Nephron (organoid): Measurements from ENCODE around the gene PAPPA.

Experiments
- H3K27ac Mint-ChIP-seq, 3 experiments: 2 replicates each; pipeline ENCODE4 v1.8.0; 2020; ENCODE audit warnings: mixed read lengths in 3 of 3, mild to moderate bottlenecking in 2 of 3, moderate library complexity in 1 of 3
- H3K27me3 Mint-ChIP-seq: 2 replicates; pipeline ENCODE4 v1.8.0; 2021; ENCODE audit warnings: low read depth, mild to moderate bottlenecking, moderate library complexity, mixed read lengths
- H3K36me3 Mint-ChIP-seq: 2 replicates; pipeline ENCODE4 v1.8.0; 2020; ENCODE audit warnings: low read depth, mixed read lengths
- H3K4me1 Mint-ChIP-seq: 2 replicates; pipeline ENCODE4 v1.8.0; 2020; ENCODE audit warnings: mixed read lengths
- H3K4me3 Mint-ChIP-seq, 3 experiments: 2 replicates each; pipeline ENCODE4 v1.8.0; 2020; ENCODE audit warnings: mild to moderate bottlenecking in 3 of 3, mixed read lengths in 3 of 3, moderate library complexity in 2 of 3
- H3K9me3 Mint-ChIP-seq: 2 replicates; pipeline ENCODE4 v1.8.0; 2020; ENCODE audit warnings: mixed read lengths
- CTCF ChIP-seq, 3 experiments: fragments of 200-600 bp; sonication (generic); IDR thresholded peaks; one replicate each; pipeline ENCODE4 v1.5.0; 2021; ENCODE audit warnings: antibody characterized with exemption in 3 of 3; ENCODE audit not compliant: unreplicated experiment in 3 of 3

PAPPA gene

DNA sequence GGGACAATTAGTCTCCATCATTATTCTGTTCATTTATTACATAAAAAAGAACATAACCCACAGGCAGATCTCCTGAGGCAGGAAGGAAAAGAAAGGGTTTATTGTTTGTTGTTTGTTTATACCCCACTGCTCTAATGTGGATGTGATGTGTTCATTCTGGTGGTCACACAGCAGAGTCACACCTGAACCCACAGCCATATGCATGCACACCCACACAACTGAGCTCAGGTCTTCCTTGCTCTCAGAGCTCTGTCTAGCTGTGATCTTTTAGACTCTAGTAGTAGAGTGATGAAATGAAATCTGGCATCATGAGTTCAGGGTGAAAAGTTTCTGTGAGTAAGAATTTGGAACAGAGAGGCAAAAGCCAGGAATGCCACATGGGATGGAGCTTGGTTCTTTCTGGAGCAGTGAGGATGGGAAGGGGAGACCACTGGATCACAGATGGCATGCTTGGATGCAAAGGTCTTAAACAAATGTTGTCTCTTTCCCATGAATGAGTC lies 227.0 kb downstream of the PAPPA start:
- no peaks in the 10 kb centered on the region for H3K4me1 Mint-ChIP-seq
- H3K9me3 Mint-ChIP-seq: no peaks in the 10 kb centered on the region
- TF ChIP-seq CTCF (IDR thresholded peaks at IDR 0.05; ENCODE audit: unreplicated experiment in 3 of 3): no peak
- no peak overlapping the region for H3K4me3 Mint-ChIP-seq
- H3K27ac Mint-ChIP-seq: no peak overlapping the region
- peaks cover 17% of the 10 kb centered on the region for H3K27me3 Mint-ChIP-seq
- H3K36me3 Mint-ChIP-seq: peaks cover 8% of the 10 kb centered on the region

DNA sequence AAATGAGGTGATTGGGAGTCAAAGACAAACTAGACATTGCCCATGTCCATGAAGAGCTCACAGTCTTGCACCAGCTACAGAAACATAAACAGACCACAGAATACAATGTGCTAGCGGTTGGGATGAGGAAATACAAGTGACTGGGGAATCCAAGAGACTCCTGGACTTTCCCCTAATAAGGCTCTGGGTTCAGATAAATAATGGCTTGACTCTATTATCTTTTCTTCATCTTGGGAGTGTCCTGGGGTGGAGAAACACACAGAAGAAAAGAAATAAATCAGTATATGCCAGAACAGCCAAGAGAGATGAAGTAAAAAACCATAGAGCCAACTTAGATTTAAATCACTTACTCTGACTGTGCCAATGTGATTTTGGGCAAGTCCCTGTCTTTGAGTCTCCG lies 227.8 kb downstream of the PAPPA start:
- Mint-ChIP-seq H3K9me3 (no peaks in the 10 kb centered on the region), H3K4me1 (no peaks in the 10 kb centered on the region), H3K27me3 (peaks cover 17% of the 10 kb centered on the region), H3K36me3 (peaks cover 11% of the 10 kb centered on the region), H3K27ac (no peak overlapping the region), H3K4me3 (no peak overlapping the region)
- no peak for TF ChIP-seq CTCF (IDR thresholded peaks at IDR 0.05; ENCODE audit: unreplicated experiment in 3 of 3)

DNA sequence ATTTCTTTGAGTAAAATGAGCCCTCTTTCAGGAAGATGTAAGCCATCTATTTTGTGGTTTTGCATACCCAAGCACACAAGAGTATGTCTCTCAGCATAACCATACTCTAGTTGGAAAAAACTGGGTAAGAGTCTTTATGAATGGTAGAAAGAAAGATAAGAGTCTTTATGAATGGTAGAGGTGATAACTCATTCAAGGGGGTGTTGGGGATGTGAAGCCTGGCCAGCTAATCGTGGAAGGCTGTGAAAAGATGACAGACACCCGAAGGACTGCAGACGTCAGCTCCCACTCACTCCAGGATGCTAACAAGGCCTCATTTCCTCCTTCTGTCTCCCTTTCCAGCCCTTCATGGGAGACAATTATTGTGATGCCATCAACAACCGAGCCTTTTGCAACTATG lies 228.5 kb downstream of the PAPPA start:
- TF ChIP-seq CTCF (IDR thresholded peaks at IDR 0.05; ENCODE audit: unreplicated experiment in 3 of 3): no peak
- Mint-ChIP-seq H3K36me3 (peaks cover 15% of the 10 kb centered on the region), H3K4me1 (no peaks in the 10 kb centered on the region), H3K27ac (no peak overlapping the region), H3K27me3 (peaks cover 17% of the 10 kb centered on the region), H3K4me3 (no peak overlapping the region), H3K9me3 (no peaks in the 10 kb centered on the region)

DNA sequence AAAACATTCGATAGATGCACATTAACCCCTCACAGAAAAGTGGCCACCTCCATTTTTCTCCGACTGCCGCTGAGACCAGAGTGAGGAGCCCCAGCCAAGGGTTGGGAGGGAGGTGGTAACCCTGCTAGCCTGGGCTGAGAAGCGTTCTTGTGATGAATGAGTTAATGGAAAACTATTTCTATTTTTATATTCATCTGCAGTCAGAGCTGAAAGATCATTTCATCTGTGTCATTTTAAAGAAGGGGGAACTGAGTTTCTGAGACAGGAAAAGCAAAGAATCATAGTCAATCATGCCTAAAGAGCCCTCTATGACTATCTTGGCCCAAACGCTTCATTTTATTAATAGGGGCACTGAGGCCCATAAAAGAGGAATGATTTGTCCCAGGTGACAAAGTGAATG lies 229.5 kb downstream of the PAPPA start:
- Mint-ChIP-seq H3K4me1 (peaks cover 6% of the 10 kb centered on the region), H3K27me3 (peaks cover 10% of the 10 kb centered on the region), H3K27ac (no peak overlapping the region), H3K4me3 (no peak overlapping the region), H3K9me3 (no peaks in the 10 kb centered on the region), H3K36me3 (peaks cover 15% of the 10 kb centered on the region)
- no peak for TF ChIP-seq CTCF (IDR thresholded peaks at IDR 0.05; ENCODE audit: unreplicated experiment in 3 of 3)

GRCh38 chr9:116383936-116384335 lies 230.3 kb downstream of the PAPPA start:
- no peak overlapping the region for H3K27ac Mint-ChIP-seq
- H3K36me3 Mint-ChIP-seq: peaks cover 15% of the 10 kb centered on the region
- H3K9me3 Mint-ChIP-seq: no peaks in the 10 kb centered on the region
- no peak for TF ChIP-seq CTCF (IDR thresholded peaks at IDR 0.05; ENCODE audit: unreplicated experiment in 3 of 3)
- H3K27me3 Mint-ChIP-seq: peaks cover 10% of the 10 kb centered on the region
- peaks cover 6% of the 10 kb centered on the region for H3K4me1 Mint-ChIP-seq
- H3K4me3 Mint-ChIP-seq: no peak overlapping the region

DNA sequence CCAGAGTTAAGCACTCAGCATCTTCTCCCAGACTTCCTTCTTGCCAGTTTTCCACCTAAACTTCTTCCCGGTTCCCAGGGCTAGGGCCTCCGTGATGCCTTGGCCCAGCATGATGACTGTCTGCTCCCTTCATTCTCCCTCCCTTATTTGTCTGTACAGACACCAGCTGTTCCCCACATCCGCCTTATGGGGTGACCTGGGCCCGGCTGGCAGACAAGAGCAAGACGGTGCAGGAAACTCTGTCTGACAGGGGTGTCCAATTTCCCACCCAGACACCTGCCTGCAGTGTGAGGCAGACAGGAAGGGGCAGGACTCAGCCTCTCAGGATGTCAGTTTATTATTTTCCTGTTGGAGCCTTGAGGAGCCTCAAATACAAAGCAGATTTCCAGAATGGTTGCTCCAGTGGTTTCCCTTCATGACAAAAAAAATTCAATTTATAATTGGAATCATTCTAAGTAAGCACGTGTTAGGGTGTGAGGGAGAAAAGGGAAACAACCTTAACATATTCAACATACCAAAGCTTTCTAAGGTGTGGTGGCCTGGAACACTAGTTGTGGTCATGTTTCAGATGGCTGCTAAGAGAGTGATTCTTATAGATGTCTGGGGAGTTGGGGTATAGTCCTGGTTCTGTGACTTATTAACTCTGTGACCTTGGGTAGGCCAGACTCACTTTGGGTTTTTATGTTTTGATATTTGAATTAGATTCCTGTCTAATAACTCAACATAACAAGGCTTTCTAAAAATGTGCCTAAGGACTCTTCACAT lies 234.5 kb downstream of the PAPPA start:
- no peaks in the 10 kb centered on the region for H3K9me3 Mint-ChIP-seq
- no peak overlapping the region for H3K4me3 Mint-ChIP-seq
- peaks cover 20% of the 10 kb centered on the region for H3K36me3 Mint-ChIP-seq
- TF ChIP-seq CTCF (IDR thresholded peaks at IDR 0.05; ENCODE audit: unreplicated experiment in 3 of 3): no peak
- peaks cover 6% of the 10 kb centered on the region for H3K4me1 Mint-ChIP-seq
- peak overlapping the region; percentile 51 to 78 (median 69) for H3K27ac Mint-ChIP-seq
- peaks cover 3% of the 10 kb centered on the region for H3K27me3 Mint-ChIP-seq
